HG03521 (cell line): ENCODE data around the gene ZNF280B.
"Not testable (repeated sequence)": the region's sequence is repeated elsewhere in the genome, so short reads cannot be mapped to it uniquely, and the experiment has no call there.

Experiments
- ATAC-seq: cut with Tn5 transposase; IDR thresholded peaks from one replicate; pipeline ENCODE4 v1.9.1; 2021; ENCODE audit warnings: mild to moderate bottlenecking, moderate library complexity; ENCODE audit not compliant: unreplicated experiment

The ZNF280B gene

GRCh38 chr22:22510833-22511232 is 2.3 kb upstream of the ZNF280B start:
- not testable (repeated sequence) for ATAC-seq

GRCh38 chr22:22509912-22510311 is 1.4 kb upstream of the ZNF280B start:
- not testable (repeated sequence) for ATAC-seq

GRCh38 chr22:22507743-22508273 is 734 bp downstream of the ZNF280B start:
- no peak for ATAC-seq

- no peak for ATAC-seq
Measured at GRCh38 chr22:22506736-22507135, 1.8 kb downstream of the ZNF280B start.

GRCh38 chr22:22498267-22498666 is 10.3 kb downstream of the ZNF280B start:
- no peak for ATAC-seq

GRCh38 chr22:22491589-22491988 is 17.0 kb downstream of the ZNF280B start:
- ATAC-seq, result not testable (repeated sequence)

- ATAC-seq, result no peak
Measured at GRCh38 chr22:22488736-22489135, 19.8 kb downstream of the ZNF280B start.

GRCh38 chr22:22487869-22488597 is 20.5 kb downstream of the ZNF280B start:
- no peak for ATAC-seq

GRCh38 chr22:22487059-22487458 is 21.5 kb downstream of the ZNF280B start:
- no peak for ATAC-seq

GRCh38 chr22:22486132-22486899 is 22.2 kb downstream of the ZNF280B start:
- no peak for ATAC-seq

GRCh38 chr22:22485524-22485923 is 23.0 kb downstream of the ZNF280B start:
- no peak for ATAC-seq

- no peak for ATAC-seq
Measured at GRCh38 chr22:22484023-22484422, 24.5 kb downstream of the ZNF280B start.

- ATAC-seq, result no peak
Measured at GRCh38 chr22:22480940-22481339, 27.6 kb downstream of the ZNF280B start.

- ATAC-seq, result no peak
Measured at GRCh38 chr22:22479999-22480532, 28.5 kb downstream of the ZNF280B start.

GRCh38 chr22:22479116-22479515 is 29.4 kb downstream of the ZNF280B start:
- no peak for ATAC-seq

GRCh38 chr22:22478470-22478869 is 30.1 kb downstream of the ZNF280B start:
- ATAC-seq, result no peak

- no peak for ATAC-seq
Measured at GRCh38 chr22:22474733-22475132, 33.8 kb downstream of the ZNF280B start.

GRCh38 chr22:22471104-22471503 is 37.4 kb downstream of the ZNF280B start:
- not testable (repeated sequence) for ATAC-seq

- no peak for ATAC-seq
Measured at GRCh38 chr22:22469527-22469926, 39.0 kb downstream of the ZNF280B start.

- not testable (repeated sequence) for ATAC-seq
Measured at GRCh38 chr22:22468794-22469469, 39.6 kb downstream of the ZNF280B start.

- no peak for ATAC-seq
Measured at GRCh38 chr22:22467112-22467511, 41.4 kb downstream of the ZNF280B start.
